ENCODE results near the gene TARBP2.
"Not testable (repeated sequence)": the region's sequence is repeated elsewhere in the genome, so short reads cannot be mapped to it uniquely, and the experiment has no call there.

TARBP2 gene

GRCh38 chr12:53474819-53475218 lies 26.3 kb upstream of the TARBP2 start:
- DNase-seq (ENCODE audit: low read depth in 4 of 4, low spot score in 1 of 4): no peak

GRCh38 chr12:53476769-53477209 lies 24.3 kb upstream of the TARBP2 start:
- DNase-seq (ENCODE audit: low read depth in 4 of 4, low spot score in 1 of 4): no peak

DNA sequence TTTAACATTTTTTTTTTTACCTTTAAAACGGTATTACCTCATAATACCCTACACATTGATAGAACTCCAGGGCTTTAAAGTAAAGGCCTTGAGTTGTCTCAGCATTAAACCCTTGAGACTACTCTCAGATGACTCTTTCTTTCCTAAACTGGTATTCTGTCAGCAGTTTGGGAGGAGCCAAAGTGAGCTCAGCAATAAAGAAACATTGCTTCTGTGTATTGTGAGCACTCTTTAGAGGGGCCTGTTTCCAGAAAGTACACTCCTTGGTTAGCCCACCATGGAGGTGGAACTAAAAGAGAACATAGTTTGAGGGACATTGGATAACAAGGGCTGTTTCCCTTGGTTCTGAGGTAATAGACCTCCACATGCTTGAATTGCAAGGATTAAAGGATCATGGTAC lies 22.2 kb upstream of the TARBP2 start:
- DNase-seq (ENCODE audit: low read depth in 4 of 4, low spot score in 1 of 4): no peak

GRCh38 chr12:53479331-53479730 lies 21.8 kb upstream of the TARBP2 start:
- DNase-seq (ENCODE audit: low read depth in 4 of 4, low spot score in 1 of 4): no peak

- DNase-seq (ENCODE audit: low read depth in 4 of 4, low spot score in 1 of 4): no peak
These were observed 20.3 kb upstream of the TARBP2 start for GRCh38 chr12:53480491-53481442.

DNA sequence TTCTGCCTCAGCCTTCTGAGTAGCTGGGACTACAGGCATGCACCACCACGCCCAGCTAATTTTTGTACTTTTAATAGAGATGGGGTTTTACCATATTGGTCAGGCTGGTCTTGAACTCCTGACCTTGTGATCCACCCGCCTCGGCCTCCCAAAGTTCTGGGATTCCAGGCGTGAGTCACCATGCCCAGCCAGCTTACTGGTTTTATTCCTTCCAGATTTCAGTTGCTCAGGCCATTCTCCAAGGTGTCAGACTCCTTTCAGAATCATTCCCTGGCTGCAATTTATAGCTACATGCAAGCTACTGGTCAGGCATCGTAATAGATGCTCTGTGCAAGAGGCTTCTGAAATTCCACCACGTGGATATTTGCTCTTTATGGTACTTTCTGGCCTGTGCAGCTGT lies 19.6 kb upstream of the TARBP2 start:
- not testable (repeated sequence) for DNase-seq (ENCODE audit: low read depth in 4 of 4, low spot score in 1 of 4)

DNA sequence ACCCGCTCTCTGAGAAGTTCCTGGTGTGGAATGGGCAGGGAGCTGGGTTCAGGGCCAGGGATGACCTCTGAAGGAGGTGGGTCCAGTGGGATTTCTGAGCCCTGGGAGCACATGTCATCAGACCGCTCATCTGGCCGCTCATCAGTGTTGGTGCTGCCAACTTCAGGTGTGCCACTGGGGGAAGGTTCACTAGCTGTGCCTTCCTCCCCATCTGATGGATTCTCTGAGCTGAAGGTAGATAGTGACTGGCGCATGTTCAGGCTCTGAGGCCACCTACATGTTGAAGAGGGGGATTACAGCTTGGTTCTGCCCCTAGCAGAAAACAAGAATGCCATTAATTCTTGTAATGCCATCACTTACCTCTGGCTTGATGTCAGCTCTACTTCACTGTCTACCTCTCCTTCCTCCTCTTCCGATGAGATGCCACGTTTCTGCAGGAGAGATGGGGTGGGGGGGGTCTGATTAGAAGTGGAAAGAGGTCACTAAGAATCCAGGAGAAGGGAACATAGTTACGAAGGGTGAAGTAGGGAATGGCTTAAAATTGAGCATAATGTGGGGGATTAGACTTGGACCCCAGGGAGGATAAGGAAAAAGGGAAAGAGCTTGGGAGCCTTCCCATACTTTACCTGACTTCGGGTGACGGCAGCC lies 19.0 kb upstream of the TARBP2 start:
- DNase-seq (ENCODE audit: low read depth in 4 of 4, low spot score in 1 of 4): no peak

DNA sequence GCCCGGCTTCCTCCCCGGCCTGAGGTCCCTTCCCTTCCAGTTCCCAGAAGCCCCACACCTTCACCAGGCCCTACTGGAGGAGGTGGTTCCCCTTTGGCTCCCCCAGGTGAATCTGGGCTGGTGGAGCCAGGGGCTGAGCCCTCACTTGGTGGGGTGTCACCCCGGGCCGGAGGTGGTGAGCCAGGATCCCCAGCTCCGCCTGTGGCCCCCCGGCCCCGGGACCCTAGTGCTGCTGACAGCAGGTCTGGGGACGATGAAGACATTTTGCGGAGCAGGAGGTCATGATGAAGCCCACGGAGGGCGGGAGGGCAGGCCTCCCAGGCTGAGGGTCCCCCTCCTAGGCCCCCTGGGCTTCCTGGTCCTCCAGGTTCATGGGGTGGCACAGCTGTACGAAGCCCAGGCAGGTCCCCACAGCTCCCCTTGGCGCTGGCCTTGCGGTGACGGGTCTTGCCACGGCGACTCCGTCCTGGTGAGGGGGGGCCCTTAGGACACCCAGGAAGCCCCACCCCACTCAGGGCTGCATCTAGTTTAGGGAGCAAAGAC lies 18.4 kb upstream of the TARBP2 start:
- no peak for DNase-seq (ENCODE audit: low read depth in 4 of 4, low spot score in 1 of 4)

DNA sequence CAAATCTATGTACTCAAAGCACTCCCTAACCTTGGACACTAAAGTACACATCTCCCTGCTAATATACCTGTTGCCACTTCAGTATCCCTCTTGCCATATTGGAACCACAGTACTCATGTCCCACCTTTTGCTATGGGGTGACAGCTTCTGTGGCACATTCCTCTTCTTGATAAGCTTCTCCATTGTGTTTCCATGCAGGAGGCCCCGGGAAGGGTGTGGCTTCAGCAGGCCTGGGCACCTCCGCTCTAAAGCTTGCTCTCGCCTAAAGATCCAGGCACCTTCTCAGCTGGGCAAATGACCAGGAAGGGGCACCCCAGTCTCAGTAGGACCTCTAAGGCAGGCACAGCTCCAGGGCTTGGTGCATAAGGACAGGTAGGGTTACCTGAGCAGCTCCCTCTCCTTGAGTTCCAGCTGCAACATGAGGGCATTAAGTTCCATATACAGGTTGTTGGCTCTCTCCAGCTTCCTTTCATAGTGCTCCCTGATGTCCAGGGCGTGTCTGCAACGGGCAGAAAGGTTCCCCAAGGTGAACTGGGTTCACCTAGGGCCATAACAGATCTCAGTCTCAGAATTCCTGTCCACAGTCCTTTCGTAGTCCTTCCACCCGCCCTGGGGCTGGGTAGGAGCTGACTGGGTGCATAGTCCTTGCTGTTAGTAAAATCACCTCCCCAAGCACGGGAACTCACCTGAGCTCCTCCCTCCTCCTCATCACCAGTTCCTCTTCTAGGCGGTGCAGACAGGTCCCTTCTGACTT lies 17.7 kb upstream of the TARBP2 start:
- no peak for DNase-seq (ENCODE audit: low read depth in 4 of 4, low spot score in 1 of 4)

DNA sequence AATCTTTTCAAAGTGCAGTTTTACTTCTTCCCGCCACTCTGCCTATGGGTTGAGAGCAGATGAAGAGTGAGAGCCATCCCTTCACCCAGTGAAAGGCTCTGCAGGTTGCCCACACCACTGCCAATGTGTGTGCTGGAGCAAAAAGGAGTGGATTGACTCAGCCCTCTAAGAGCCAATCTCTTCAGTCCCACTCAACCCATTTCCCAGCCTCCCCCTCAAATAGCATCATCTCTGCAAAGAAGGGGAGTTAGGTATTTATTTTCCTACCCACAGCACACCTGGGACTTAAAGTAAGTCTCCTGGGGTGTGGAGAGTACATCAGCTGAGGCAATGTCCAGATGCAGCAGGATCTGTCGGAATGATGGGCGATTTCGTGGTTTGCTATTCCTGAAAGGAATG lies 17.1 kb upstream of the TARBP2 start:
- no peak for DNase-seq (ENCODE audit: low read depth in 4 of 4, low spot score in 1 of 4)

DNA sequence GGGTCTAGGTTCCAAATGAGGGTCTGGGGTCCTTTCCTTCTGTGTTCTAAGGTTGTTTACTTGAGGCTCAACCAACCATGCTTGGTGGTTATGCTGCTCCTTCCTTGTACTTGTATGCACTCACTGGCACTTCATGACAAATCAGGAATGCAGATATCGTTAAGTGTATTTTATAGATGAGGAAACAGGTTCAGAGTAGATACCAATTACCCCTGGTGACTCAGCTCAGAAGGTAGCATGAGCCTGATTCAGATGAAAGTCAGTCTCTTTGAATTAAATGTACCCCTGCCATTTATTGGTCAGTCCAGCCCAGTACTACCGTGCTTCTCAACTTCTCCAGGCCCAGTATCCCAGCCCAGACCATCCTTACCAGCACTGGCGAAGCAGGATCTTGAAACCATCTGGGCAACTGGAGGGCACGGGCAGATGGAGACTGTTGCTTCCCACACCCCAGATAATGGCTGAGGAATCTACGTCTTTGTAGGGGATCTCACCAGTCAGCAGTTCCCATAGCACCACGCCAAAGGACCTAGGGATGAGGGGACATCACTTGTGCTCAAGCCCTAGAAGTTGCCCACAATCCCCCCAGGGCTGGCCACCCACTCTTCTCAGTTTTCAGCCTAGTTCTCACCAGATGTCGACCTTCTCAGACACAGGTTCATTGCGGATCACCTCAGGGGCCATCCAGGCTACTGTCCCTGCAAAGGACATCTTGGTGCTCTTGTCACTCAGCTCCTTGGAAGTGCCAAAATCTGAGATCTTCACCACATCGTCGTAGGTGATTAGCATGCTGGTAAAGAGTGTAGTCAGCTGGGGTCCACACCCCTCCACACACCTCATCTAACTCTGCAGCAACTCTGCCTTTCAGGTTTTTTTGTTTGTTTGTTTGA lies 16.2 kb upstream of the TARBP2 start:
- DNase-seq (ENCODE audit: low read depth in 4 of 4, low spot score in 1 of 4): no peak

DNA sequence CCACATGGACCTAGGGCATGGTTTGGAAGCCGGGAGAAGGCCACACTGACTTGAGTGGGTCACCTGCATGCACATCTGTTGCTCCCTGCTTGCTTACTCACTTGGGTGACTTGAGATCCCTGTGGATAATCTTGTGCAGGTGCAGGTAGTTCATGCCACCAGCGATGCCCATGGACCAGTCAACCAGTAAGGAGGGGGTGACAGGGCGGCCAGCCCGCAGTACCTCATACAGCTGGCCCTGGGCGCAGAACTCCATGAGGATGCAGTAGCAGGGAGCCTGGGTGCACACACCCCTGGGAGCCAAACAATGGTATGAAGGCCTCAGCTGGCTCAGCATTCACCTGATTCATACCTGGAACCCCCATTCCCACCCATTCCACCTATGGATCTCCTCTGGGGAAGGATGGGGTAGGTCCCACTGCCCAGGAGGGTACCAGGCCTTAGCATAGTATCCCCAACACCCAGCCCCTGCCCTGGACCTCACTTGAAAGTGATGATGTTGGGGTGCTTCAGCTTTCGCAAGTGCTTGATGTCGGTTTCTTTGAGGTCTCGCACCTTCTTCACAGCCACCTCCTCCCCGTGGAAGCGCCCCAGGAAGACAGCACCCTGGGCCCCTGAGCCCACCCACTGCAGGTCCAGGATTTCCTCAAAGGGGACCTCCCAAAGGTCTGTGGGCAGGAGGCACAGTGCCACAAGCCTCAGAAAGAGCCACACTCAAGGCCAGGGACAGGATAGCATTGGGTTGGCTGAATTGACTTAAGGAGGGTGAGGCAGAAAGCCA lies 14.9 kb upstream of the TARBP2 start:
- no peak for DNase-seq (ENCODE audit: low read depth in 4 of 4, low spot score in 1 of 4)

- no peak for DNase-seq (ENCODE audit: low read depth in 4 of 4, low spot score in 1 of 4)
These were observed 14.2 kb upstream of the TARBP2 start for GRCh38 chr12:53486736-53487487.

- DNase-seq (ENCODE audit: low read depth in 4 of 4, low spot score in 1 of 4): no peak
These were observed 11.7 kb upstream of the TARBP2 start for GRCh38 chr12:53489242-53489864.

DNA sequence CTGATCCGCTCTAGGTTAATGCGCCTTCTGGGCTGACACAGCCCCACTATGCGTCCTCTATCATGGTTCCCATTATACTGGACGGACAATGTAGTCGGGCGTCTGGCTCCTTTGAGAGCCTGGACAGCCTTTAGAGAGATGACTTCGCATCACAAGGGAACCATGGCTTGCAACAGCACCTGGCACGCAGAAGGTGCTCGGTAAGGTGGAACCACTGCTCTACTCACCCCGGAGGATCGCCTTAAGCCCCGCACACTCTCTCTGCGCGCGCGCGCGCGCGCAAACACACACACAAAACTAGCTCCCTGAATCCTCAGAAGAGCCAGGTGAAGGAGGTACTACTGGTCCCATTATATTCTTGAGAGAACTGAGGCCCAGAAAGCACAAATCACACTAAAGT lies 8.9 kb upstream of the TARBP2 start:
- DNase-seq (ENCODE audit: low read depth in 4 of 4, low spot score in 1 of 4): no peak

GRCh38 chr12:53492830-53493609 lies 8.1 kb upstream of the TARBP2 start:
- DNase-seq (ENCODE audit: low read depth in 4 of 4, low spot score in 1 of 4): peak; percentile 72 to 80 (median 74)

DNA sequence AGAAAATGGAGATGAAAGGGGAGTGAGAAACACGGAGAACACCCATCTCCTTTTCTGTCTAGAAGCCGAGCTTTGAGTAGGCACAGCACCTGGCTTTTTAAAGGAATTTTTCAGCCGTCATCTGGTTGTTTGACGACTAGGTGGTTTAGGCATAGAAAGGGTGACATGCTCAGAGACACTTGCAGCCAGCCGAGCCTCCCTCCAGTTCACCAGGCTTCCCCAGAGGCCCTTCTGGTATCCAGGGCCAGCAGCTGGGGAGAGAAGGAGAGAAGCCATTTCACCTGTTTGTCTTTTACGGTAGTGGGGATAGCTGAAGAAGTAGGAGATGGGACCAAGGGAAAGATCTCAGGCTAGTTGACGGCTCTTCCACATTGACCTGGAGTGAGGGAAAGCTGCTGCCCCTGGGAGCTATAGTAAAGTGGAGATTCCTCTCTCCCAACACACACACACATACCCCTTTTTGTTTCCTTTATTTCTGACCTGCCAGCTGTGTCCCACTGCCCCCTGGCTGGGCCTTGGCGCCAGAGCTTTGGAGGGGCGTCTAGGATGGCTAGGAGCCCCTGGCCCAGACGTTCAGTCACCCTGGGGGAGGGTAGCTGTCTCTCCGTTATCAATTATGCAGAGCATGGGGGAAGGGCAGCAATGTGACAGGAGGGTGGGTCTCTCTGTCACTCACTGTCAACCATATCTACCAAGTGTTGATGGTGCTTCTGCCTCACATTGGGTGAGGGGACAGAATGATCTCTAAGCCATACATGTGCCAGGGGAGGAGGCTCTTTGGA lies 7.3 kb upstream of the TARBP2 start:
- no peak for DNase-seq (ENCODE audit: low read depth in 4 of 4, low spot score in 1 of 4)

All from stimulated activated CD4-positive, alpha-beta T cell treated with anti-CD3 and anti-CD28 coated beads, Interleukin-1b, Interleukin-23, amount 100 ng/mL, for 24 hours (primary cell).